IMR-90 (cell line): Measurements from ENCODE around the gene GABRG2. TPM values are rescaled to one million over a fixed set of nuclear protein-coding genes. Genes with fewer than 3 reads are reported as not detected.

ENCODE experiments used
- ATAC-seq: fragments of 200-7000 bp; cut with Tn5 transposase; 2 replicates; pipeline ENCODE4 v1.9.1; 2020; ENCODE audit warnings: low read depth, mild to moderate bottlenecking, moderate library complexity
- BruUV-seq: library from RNA; stranded (reverse); fragments of 400-500 nt; replicated peaks from 2 replicates; lab custom pipeline; 2021; lab: Mats Ljungman, UMichigan
- CTCF ChIA-PET: fragments of 300-600 bp; formaldehyde crosslinking; extraction: SDS; loops from one replicate; lab custom pipeline; 2021; ENCODE audit warnings: antibody characterized with exemption; lab: Yijun Ruan, JAX
- POLR2A ChIA-PET: fragments of 300-600 bp; sonication (Branson Sonifier 250); formaldehyde crosslinking; loops from one replicate; lab custom pipeline; 2022; ENCODE audit warnings: antibody characterized with exemption; ENCODE audit not compliant: unreplicated experiment; lab: Charles Lee
- DNase-seq: peaks from one replicate; pipeline ENCODE4 v3.0.0; 2013
- H2AFZ ChIP-seq: replicated peaks from 2 replicates; pipeline ENCODE3; 2013; ENCODE audit warnings: low read length, mild to moderate bottlenecking; ENCODE audit not compliant: poor library complexity
- H2AK5ac ChIP-seq: 2 replicates; pipeline ENCODE4 v1.6.1; 2013; ENCODE audit warnings: low read depth, low read length, inconsistent platforms
- H2AK9ac ChIP-seq: replicated peaks from 2 replicates; pipeline ENCODE3; 2013; ENCODE audit warnings: mild to moderate bottlenecking, low read depth, low read length, moderate library complexity; ENCODE audit not compliant: poor library complexity
- H2BK120ac ChIP-seq: 2 replicates; pipeline ENCODE4 v1.6.1; 2013; ENCODE audit warnings: low read depth, low read length, inconsistent platforms
- H2BK15ac ChIP-seq: 3 replicates; pipeline ENCODE4 v1.6.1; 2013; ENCODE audit warnings: low read depth, low read length, inconsistent platforms
- H2BK20ac ChIP-seq: 2 replicates; pipeline ENCODE4 v1.6.1; 2013; ENCODE audit warnings: low read depth, mild to moderate bottlenecking, inconsistent platforms, low read length, moderate library complexity
- H2BK5ac ChIP-seq: 2 replicates; pipeline ENCODE4 v1.6.1; 2013; ENCODE audit warnings: mild to moderate bottlenecking, low read depth, low read length, inconsistent platforms; ENCODE audit not compliant: poor library complexity, severe bottlenecking
- H3K14ac ChIP-seq: replicated peaks from 2 replicates; pipeline ENCODE4 v1.6.1; 2013; ENCODE audit warnings: low read depth, low read length, inconsistent platforms
- H3K18ac ChIP-seq: 2 replicates; pipeline ENCODE4 v1.6.1; 2013; ENCODE audit warnings: low read depth, low read length, control low read depth
- H3K23ac ChIP-seq: 2 replicates; pipeline ENCODE4 v1.6.1; 2013; ENCODE audit warnings: low read depth, low read length, inconsistent platforms
- H3K27ac ChIP-seq: 2 replicates; pipeline ENCODE4 v1.5.1; 2013; ENCODE audit warnings: mild to moderate bottlenecking, control low read depth, low read length; ENCODE audit not compliant: insufficient read depth
- H3K27me3 ChIP-seq: 2 replicates; pipeline ENCODE4 v1.6.1; 2013; ENCODE audit warnings: low read length; ENCODE audit not compliant: control insufficient read depth, insufficient read depth
- H3K36me3 ChIP-seq: 2 replicates; pipeline ENCODE4 v1.6.1; 2013; ENCODE audit warnings: low read length, mixed read lengths; ENCODE audit not compliant: control insufficient read depth, insufficient read depth
- H3K4ac ChIP-seq: 2 replicates; pipeline ENCODE4 v1.6.1; 2013; ENCODE audit warnings: low read depth, low read length, inconsistent platforms
- H3K4me1 ChIP-seq: 2 replicates; pipeline ENCODE4 v1.6.1; 2013; ENCODE audit warnings: low read length, mixed read lengths; ENCODE audit not compliant: control insufficient read depth, insufficient read depth
- H3K4me2 ChIP-seq: 2 replicates; pipeline ENCODE4 v1.6.1; 2013; ENCODE audit warnings: low read depth, mild to moderate bottlenecking, control low read depth, low read length, moderate library complexity
- H3K4me3 ChIP-seq: 2 replicates; pipeline ENCODE4 v1.5.1; 2013; ENCODE audit warnings: low read depth, mild to moderate bottlenecking, control low read depth, low read length, moderate library complexity; ENCODE audit not compliant: insufficient read depth
- H3K56ac ChIP-seq: 2 replicates; pipeline ENCODE4 v1.6.1; 2013; ENCODE audit warnings: low read length, inconsistent platforms; ENCODE audit not compliant: insufficient read depth; ENCODE audit errors: extremely low read depth
- H3K79me1 ChIP-seq, 2 experiments: 2 replicates each; pipeline ENCODE4 v1.6.1; 2013; ENCODE audit warnings: low read length in 2 of 2, inconsistent platforms in 1 of 2, low read depth in 1 of 2
- H3K9ac ChIP-seq: 2 replicates; pipeline ENCODE4 v1.6.1; 2013; ENCODE audit warnings: low read depth, low read length, control low read depth
- H3K9me1 ChIP-seq: 2 replicates; pipeline ENCODE4 v1.6.1; 2013; ENCODE audit warnings: low read length, inconsistent platforms; ENCODE audit not compliant: insufficient read depth
- H3K9me3 ChIP-seq: 2 replicates; pipeline ENCODE4 v1.6.1; 2013; ENCODE audit warnings: low read length; ENCODE audit not compliant: control insufficient read depth, insufficient read depth
- H4K20me1 ChIP-seq: 2 replicates; pipeline ENCODE4 v1.6.1; 2013; ENCODE audit warnings: low read length, inconsistent platforms; ENCODE audit not compliant: insufficient read depth
- H4K5ac ChIP-seq: 2 replicates; pipeline ENCODE4 v1.6.1; 2013; ENCODE audit warnings: mild to moderate bottlenecking, low read depth, low read length, control low read depth
- H4K8ac ChIP-seq, 2 experiments: 2 replicates each; pipeline ENCODE4 v1.6.1; 2013; ENCODE audit warnings: low read depth in 2 of 2, low read length in 2 of 2, control low read depth in 1 of 2, inconsistent platforms in 1 of 2
- H4K91ac ChIP-seq: 2 replicates; pipeline ENCODE4 v1.6.1; 2013; ENCODE audit warnings: low read depth, low read length, inconsistent platforms; ENCODE audit not compliant: insufficient read depth
- BHLHE40 ChIP-seq: fragments of 150-350 bp; IDR thresholded peaks from 2 replicates; pipeline ENCODE4 v1.6.1; 2016; ENCODE audit warnings: mild to moderate bottlenecking, low read depth, low read length
- CHD1 ChIP-seq: IDR thresholded peaks from 2 replicates; pipeline ENCODE4 v1.6.1; 2012; ENCODE audit warnings: low read depth, low read length, improper control_type of control experiment
- CTCF ChIP-seq: conservative IDR thresholded peaks from 2 replicates; pipeline ENCODE4 v1.5.1; 2012; ENCODE audit warnings: mild to moderate bottlenecking, low read depth, low read length, improper control_type of control experiment
- MAFK ChIP-seq: IDR thresholded peaks from 2 replicates; pipeline ENCODE4 v1.6.1; 2012; ENCODE audit warnings: low read depth, low read length, improper control_type of control experiment
- MAZ ChIP-seq: IDR thresholded peaks from 2 replicates; pipeline ENCODE4 v1.6.1; 2012; ENCODE audit warnings: low read depth, mild to moderate bottlenecking, low read length, improper control_type of control experiment, moderate library complexity, borderline replicate concordance
- NFE2L2 ChIP-seq: fragments of 150-350 bp; IDR thresholded peaks from 2 replicates; pipeline ENCODE4 v1.6.1; 2016; ENCODE audit warnings: low read depth, mild to moderate bottlenecking, low read length
- POLR2A ChIP-seq: IDR thresholded peaks from 2 replicates; pipeline ENCODE4 v1.6.1; 2012; ENCODE audit warnings: mild to moderate bottlenecking, low read depth, low read length
- RFX5 ChIP-seq: IDR thresholded peaks from 2 replicates; pipeline ENCODE4 v1.8.0; 2012; ENCODE audit warnings: low read depth, mild to moderate bottlenecking, low read length, moderate library complexity
- WGBS, 2 experiments: methylation state at CpG; one replicate each; pipeline versions ENCODE4 v1.1.5 to v1.1.7; 2013; ENCODE audit warnings: missing lambda C conversion rate in 2 of 2; ENCODE audit not compliant: insufficient read length in 1 of 2; ENCODE audit errors: extremely low coverage in 2 of 2; 5-methylcytosine and 5-hydroxymethylcytosine counted together
- dilution Hi-C: fragments of 300-500 bp; cut with HindIII; formaldehyde crosslinking; loops from one replicate; pipeline ENCODE4 v1.14.3; 2018; ENCODE audit warnings: low sequenced_read_pairs; ENCODE audit not compliant: unreplicated experiment
- in situ Hi-C: fragments of 300-500 bp; cut with MboI; formaldehyde crosslinking; loops from 3 replicates; pipeline ENCODE4 v1.14.3; 2019; ENCODE audit warnings: low sequenced_read_pairs, inconsistent platforms, mixed read lengths
- intact Hi-C: fragments of 100-400 bp; cut with micrococcal nuclease; formaldehyde crosslinking; loops from 2 replicates; pipeline ENCODE4 v1.10.0; 2022
- polyA plus RNA-seq, 3 experiments: library from polyadenylated mRNA; depleted of rRNA; stranded (reverse); fragments of >200 nt; gene quantifications; 2 replicates each; pipeline ENCODE4 v1.2.3, GENCODE V29; 2012; ENCODE audit warnings: low replicate concordance in 1 of 3
- total RNA-seq: library from RNA; depleted of rRNA; stranded (reverse); fragments of >200 nt; gene quantifications from 2 replicates; pipeline ENCODE4 v1.2.3, GENCODE V29; 2012

GABRG2 gene
- total and polyA plus RNA-seq, 2 of the 4 experiments (the other 2 are of a cell fraction): not detected

DNA sequence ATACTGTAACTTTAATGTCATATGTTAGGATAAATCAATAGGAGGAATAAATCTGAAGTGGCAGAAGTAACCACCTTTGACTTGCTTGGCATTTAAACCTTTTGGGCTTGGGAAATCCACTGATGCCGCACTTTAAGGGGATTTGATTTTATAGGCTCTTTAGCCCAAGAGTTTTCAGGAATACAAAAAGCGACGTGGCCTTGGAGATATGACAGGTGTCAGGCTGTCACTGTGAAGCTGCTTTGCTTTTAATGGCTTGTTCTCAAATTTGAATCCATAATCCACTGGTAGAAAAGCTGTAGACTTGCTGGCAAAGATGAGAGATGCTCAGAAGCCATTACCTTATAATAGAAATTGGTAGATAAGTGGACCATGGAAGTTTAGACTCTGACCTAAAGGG is 71.6 kb downstream of the GABRG2 start:
- Histone ChIP-seq H3K4me3 (no peak overlapping the region), H3K9ac (no peak overlapping the region)

More for the DNA sequence above, 71.6 kb downstream of the GABRG2 start:
- BruUV-seq: no TSS peak
- POLR2A ChIA-PET: no interaction called here
- CTCF ChIA-PET: no interaction called here
- Histone ChIP-seq H3K36me3 (no peaks in the 10 kb centered on the region), H3K4me1 (no peaks in the 10 kb centered on the region), H3K14ac (no peak overlapping the region), H2AK9ac (no peak overlapping the region), H2BK20ac (no peak overlapping the region), H3K23ac (no peak overlapping the region), H4K8ac (no peak overlapping the region), H3K9me3 (no peaks in the 10 kb centered on the region), H4K20me1 (no peaks in the 10 kb centered on the region), H3K4me2 (no peak overlapping the region), H4K91ac (no peak overlapping the region), H4K5ac (no peak overlapping the region), H3K9me1 (no peaks in the 10 kb centered on the region), H3K18ac (no peak overlapping the region), H3K56ac (no peak overlapping the region), H3K79me1 (no peaks in the 10 kb centered on the region), H3K27me3 (no peaks in the 10 kb centered on the region), H2AK5ac (no peak overlapping the region), H3K4ac (no peak overlapping the region), H2BK15ac (no peak overlapping the region), H3K27ac (no peak overlapping the region), H2AFZ (no peak overlapping the region), H2BK120ac (no peak overlapping the region), H2BK5ac (no peak overlapping the region)
- no peak for TF ChIP-seq MAZ
- no peak for TF ChIP-seq POLR2A
- TF ChIP-seq BHLHE40: no peak
- no peak for TF ChIP-seq NFE2L2
- TF ChIP-seq RFX5: no peak
- TF ChIP-seq MAFK: no peak
- no peak for TF ChIP-seq CTCF
- no peak for TF ChIP-seq CHD1
- ATAC-seq: no peak
- no peak for DNase-seq
- intact Hi-C loops (no loop called here), dilution Hi-C loops (no loop called here), in situ Hi-C loops (no loop called here)
- no CpG with 5 or more reads among the region's 3 CpGs for WGBS, 2 experiments
